GM21526 (cell line): ENCODE results near the gene KCNIP3.

Experiments
- ATAC-seq: cut with Tn5 transposase; IDR thresholded peaks from one replicate; pipeline ENCODE4 v1.9.1; 2021; ENCODE audit warnings: moderate library complexity; ENCODE audit not compliant: unreplicated experiment, low FRiP score

Gene KCNIP3

DNA sequence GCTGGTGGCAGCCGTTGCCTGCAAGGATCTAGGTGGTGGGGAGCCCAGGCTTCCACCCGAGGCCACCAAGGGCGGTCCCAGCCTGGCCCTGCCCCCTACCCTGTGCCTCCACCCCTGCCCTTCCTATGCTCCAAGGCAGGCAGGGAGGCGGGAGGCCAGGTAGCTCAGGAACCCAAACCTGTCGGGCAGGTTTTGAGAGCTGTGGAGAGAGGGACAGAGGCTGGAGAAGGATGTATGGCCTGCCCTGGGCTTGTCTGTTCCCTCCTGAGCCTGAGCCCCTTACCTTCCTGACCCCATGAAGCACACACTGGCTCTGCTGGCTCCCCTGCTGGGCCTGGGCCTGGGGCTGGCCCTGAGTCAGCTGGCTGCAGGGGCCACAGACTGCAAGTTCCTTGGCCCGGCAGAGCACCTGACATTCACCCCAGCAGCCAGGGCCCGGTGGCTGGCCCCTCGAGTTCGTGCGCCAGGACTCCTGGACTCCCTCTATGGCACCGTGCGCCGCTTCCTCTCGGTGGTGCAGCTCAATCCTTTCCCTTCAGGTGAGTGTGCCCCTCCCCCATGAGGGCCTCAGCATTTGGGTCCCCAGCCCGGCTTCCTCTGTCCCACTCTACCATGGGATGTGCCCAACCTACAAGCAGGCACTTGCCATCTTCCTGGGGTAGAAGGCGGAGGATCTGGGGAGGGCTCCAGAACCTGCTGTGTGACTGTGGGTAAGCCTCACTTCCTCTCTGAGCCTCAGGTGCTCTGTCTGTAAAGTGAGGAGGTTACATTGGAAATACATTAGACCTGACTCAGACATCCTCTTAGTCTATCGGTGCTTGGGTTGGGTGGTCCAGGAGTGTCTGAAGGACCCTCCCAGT, 22.6 kb upstream of the KCNIP3 start, which contains the start of gene PROM2:
TSS of gene PROM2 (plus strand) at position 159 of the 860 bp plus-strand sequence. CDS start at position 296, 137 bp downstream.
- no peak for ATAC-seq

DNA sequence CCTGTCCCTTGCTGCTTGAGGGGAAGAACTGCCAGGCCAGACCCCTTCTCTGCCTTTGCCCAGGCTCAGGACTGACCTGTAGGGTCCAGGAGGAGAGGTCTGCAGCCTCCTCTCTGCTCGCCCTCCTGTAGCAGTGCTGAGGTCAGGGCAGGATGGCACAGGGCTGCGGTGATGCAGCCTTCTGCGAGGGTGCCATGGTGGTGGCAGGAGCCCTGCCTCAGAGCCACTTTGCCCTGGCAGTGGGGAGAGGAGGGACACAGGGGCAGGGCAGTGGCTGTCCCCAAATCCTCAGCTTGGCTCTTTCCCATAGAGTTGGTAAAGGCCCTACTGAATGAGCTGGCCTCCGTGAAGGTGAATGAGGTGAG, 22.0 kb upstream of the KCNIP3 start:
- no peak for ATAC-seq

DNA sequence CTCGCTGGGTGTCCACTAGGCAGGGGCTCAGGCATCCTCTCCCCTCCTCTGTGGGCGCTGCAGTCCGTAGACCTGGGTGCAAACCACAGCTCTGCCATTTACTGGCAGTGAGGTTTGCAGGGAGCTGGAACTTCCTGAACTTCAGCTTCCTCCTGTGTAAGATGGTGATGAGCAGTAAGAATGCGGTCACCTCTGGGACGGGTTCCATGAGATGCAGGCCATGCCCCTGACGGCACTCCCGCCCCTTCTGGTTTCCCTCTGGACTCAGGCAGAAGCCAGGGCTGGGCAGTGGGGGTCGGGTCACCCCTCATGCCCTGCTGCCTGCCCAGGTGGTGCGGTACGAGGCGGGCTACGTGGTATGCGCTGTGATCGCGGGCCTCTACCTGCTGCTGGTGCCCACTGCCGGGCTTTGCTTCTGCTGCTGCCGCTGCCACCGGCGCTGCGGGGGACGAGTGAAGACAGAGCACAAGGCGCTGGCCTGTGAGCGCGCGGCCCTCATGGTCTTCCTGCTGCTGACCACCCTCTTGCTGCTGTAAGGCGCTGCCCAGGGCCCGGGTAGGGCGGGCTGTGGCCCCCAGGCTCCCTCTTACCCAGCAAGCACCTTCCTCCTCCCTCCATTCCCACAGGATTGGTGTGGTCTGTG, 21.4 kb upstream of the KCNIP3 start:
- ATAC-seq = no peak

DNA sequence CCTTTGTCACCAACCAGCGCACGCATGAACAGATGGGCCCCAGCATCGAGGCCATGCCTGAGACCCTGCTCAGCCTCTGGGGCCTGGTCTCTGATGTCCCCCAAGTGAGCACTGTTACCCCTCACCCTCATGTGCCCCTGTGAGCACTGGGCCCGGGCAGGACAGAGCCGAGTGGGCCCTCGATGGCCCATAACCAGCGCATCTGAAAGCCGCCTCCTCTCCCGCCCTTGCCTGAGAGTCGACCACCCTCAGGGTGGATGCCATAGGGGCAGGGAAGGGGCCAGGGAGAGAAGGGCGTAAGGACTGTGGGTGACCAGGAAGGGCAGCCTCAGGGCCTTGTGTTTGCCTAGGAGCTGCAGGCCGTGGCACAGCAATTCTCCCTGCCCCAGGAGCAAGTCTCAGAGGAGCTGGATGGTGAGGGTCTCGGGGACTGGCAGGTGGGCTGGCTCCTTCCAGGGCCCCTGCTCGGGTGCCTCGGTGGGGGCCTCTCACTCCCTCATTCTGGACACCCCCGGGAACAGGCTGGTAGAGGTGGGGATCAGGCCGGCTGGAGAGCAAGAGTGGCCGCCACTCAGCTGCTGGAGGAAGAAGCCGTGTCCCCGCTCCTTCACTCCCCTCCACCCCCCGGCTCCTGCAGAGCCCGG, 20.8 kb upstream of the KCNIP3 start:
- ATAC-seq = no peak

DNA sequence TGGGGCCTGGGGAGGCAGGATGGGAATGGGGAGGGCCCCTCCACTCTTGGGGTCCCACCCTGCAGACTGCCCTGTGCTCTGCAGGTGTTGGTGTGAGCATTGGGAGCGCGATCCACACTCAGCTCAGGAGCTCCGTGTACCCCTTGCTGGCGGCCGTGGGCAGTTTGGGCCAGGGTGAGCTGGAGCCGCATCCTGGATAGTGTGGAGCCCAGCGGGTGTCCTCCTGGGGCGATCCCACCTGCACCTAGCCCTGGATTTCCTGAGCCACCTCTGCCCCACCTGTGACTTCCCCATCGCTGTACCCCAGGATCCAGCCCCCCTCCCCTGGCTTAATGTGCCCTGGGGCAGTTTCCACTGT, 20.3 kb upstream of the KCNIP3 start:
- ATAC-seq = no peak

GRCh38 chr2:95277246-95277906, 19.8 kb upstream of the KCNIP3 start:
- ATAC-seq = no peak

GRCh38 chr2:95278051-95278471, 19.1 kb upstream of the KCNIP3 start:
- no peak for ATAC-seq

DNA sequence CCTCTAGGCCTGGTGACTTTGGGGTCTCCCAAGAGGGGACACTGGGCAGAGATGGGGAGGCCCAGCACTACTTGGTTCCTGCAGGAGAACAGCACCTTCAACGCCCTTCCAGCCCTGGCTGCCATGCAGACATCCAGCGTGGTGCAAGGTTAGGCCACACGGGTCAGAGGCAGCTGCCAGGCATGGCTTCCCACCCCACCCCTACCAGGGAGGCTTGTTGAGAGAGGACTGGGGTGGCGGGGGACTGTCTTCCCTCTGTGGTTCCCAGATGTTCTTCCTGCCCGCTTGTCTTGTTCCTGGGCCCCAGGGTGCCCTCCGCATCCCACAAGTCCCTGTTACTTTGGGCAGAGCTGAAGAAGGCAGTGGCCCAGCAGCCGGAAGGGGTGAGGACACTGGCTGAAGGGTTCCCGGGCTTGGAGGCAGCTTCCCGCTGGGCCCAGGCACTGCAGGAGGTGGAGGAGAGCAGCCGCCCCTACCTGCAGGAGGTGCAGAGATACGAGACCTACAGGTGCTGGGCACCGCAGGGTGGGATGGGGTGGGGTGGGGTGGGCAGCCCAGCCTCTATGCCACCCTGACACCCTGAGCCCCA, 18.4 kb upstream of the KCNIP3 start:
- ATAC-seq = no peak

DNA sequence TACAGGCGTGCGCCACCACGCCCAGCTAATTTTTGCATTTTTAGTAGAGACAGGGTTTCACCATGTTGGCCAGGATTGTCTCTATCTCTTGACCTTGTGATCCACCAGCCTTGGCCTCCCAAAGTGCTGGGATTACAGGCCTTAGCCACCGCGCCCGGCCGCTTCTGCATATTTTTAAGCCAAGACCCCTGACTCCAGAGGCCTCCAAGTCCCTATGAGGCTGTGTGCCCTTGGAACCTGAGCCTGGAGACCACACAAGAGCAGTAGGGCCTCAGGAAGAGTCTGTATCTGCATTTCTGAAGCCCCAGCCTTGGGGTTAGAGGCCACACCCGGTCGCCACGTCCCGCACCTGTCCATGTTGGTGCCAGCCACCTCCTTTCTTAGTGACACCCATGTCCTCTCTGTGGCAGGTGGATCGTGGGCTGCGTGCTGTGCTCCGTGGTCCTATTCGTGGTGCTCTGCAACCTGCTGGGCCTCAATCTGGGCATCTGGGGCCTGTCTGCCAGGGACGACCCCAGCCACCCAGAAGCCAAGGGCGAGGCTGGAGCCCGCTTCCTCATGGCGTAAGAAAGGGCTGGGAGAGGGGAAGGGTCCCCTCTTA, 17.6 kb upstream of the KCNIP3 start:
- no peak for ATAC-seq

- no peak for ATAC-seq
These were observed 16.1 kb upstream of the KCNIP3 start for GRCh38 chr2:95281071-95281470.

- no peak for ATAC-seq
These were observed 15.4 kb upstream of the KCNIP3 start for GRCh38 chr2:95281786-95282185.

DNA sequence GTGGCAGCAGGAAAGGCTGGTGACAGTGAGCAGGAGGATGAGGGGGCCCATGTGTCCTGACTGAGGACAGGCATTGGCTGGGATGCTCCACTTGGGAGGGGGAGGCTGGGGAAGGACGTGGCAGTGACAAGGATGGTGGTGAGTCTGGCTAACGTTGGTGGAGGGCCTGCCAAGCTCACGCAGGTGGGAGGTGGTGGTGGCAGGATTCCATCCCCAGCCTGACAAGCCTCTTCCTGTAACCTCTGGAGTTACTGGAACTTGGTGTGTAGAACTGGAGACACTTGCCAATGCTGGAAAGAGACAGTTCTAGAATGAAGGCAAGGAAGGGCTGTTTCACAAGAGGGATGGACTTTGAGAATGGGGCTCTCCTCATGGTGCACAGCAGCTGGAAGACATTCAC, 14.7 kb upstream of the KCNIP3 start:
- ATAC-seq = no peak

DNA sequence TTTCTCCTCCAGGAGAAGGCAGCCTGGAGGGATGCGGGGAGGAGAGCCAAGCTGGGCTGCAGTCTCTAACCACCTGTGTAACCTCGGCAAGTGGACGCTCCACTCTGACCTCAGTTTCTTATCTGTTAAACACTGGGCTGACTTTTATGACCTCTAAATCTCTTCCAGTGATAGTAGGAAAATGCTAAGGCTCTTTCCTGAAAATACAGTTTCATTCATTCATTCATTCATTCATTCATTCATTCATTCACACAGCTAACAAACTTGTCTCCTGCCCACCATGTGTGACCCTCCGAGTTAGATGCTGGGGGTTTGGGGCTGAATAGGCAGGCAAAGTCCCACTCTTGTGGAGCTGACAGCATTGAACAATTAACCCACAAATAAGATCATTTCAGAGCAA, 13.6 kb upstream of the KCNIP3 start:
- ATAC-seq = no peak

DNA sequence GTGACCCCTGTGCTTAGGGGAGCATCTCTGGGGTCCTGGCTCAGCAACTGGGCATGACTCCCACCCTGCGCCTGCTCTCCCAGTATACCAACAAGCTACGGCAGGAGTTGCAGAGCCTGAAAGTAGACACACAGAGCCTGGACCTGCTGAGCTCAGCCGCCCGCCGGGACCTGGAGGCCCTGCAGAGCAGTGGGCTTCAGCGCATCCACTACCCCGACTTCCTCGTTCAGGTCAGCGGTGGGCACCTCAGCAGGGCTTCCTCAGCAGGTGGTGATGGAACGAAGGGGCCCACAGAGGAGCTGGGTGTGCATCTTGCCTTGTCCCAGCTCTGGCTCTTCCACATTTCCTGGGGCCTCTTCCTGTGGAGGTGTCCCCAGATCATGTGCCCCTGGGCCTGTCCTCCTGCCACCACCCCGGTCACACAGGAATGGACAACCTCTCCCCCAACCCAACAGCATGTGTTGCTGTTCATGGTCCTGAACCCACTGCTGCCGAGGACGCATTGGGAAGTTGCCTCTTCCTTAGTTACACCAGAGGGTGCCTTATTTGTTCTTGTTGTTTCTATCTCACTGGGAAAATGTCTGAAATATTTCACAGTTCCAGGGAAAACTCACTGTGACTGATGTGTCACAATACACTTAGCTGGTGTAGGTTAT, 12.1 kb upstream of the KCNIP3 start:
- ATAC-seq = no peak

- no peak for ATAC-seq
These were observed 11.6 kb upstream of the KCNIP3 start for GRCh38 chr2:95285542-95285932.

DNA sequence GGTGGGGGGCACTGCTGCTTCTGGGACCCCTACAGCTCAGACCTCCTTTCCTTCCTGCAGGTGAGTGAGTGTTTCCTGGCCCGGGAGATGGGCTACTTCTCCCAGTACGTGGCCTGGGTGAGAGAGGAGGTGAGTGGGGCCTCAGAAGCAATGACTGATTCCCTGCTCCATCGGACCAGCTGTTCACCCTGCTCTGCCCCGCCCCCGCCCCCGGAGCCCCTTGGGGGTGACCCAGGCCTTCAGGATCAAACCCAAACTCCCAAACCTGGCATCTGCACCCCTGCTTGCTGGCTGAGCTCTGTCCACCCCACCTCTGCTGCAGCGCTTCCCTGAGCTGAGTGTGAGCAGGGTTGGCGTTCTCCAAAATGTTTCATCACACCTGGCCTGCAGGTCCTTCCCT, 9.8 kb upstream of the KCNIP3 start:
- no peak for ATAC-seq

- ATAC-seq = no peak
These were observed 9.3 kb upstream of the KCNIP3 start for GRCh38 chr2:95287806-95288205.

DNA sequence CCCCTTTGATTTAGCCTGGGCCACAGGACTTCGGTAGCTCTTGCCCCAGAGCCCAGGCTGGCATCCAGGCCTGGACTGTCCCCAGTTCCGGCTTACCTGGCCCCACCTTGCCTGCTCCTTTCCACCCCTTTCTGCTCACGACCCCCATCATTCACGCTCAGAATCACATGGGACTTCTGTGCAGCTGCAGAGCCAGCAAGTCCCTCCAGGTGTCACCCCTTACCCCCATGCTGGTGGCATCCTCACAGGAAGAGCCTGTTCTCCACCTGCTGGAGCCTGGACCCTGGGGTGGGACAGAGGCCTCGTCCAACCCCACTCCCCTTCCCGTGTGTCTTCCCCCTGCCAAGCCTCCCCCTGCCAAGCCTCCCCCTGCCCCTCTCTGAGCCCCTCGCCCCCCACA, 7.9 kb upstream of the KCNIP3 start:
- no peak for ATAC-seq

- ATAC-seq = no peak
These were observed 5.9 kb upstream of the KCNIP3 start for GRCh38 chr2:95291222-95291621.
